Measurements from ENCODE around the gene MID1.

DNA sequence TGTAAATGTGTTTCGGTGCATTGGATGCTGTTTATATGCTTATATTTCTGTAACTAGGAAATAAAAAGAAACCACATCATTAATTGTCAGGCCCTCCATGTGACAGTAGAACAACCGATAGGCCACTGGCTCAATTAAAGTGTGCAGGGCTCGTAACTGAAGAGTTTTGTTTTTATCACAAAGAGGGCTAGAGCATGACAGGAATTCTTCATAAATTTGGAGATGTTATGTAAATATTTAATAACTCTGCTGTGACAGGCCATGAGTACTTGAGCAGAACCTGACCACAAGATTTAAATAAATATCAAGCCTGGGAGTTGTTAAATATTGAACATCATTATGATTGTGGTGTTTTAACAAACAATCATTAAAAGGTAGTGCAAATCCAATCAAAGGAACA, 55.9 kb downstream of the MID1 start:
- TF ChIP-seq, protein P1, sequence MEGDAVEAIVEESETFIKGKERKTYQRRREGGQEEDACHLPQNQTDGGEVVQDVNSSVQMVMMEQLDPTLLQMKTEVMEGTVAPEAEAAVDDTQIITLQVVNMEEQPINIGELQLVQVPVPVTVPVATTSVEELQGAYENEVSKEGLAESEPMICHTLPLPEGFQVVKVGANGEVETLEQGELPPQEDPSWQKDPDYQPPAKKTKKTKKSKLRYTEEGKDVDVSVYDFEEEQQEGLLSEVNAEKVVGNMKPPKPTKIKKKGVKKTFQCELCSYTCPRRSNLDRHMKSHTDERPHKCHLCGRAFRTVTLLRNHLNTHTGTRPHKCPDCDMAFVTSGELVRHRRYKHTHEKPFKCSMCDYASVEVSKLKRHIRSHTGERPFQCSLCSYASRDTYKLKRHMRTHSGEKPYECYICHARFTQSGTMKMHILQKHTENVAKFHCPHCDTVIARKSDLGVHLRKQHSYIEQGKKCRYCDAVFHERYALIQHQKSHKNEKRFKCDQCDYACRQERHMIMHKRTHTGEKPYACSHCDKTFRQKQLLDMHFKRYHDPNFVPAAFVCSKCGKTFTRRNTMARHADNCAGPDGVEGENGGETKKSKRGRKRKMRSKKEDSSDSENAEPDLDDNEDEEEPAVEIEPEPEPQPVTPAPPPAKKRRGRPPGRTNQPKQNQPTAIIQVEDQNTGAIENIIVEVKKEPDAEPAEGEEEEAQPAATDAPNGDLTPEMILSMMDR (conservative IDR thresholded peaks at IDR 0.05; ENCODE audit: low read length): no peak
- TF ChIP-seq EZH2phosphoT487 (IDR thresholded peaks at IDR 0.05; ENCODE audit: borderline replicate concordance): no peak
